PFSK-1 (cell line): Measurements from ENCODE around the gene SP110.

ENCODE experiments used
- FOXP2 ChIP-seq: optimal IDR thresholded peaks from 2 replicates; pipeline ENCODE3; 2011; ENCODE audit warnings: borderline replicate concordance, control low read depth, inconsistent platforms; ENCODE audit not compliant: insufficient read depth; ENCODE audit errors: extremely low read length, extremely low read depth
- POLR2AphosphoS5 ChIP-seq: IDR thresholded peaks from 2 replicates; pipeline ENCODE4 v1.6.1; 2012; ENCODE audit warnings: low read depth, mild to moderate bottlenecking, control low read depth, low read length, moderate library complexity
- SIN3A ChIP-seq: IDR thresholded peaks from 2 replicates; pipeline ENCODE4 v1.6.1; 2012; ENCODE audit warnings: mild to moderate bottlenecking, low read length, moderate library complexity, borderline replicate concordance; ENCODE audit not compliant: insufficient read depth
- TAF1 ChIP-seq: IDR thresholded peaks from 2 replicates; pipeline ENCODE4 v1.6.1; 2012; ENCODE audit warnings: low read length, control low read depth, borderline replicate concordance; ENCODE audit not compliant: insufficient read depth
- TF ChIP-seq, protein P1 (sequence below), 2 experiments: IDR thresholded peaks; 2 replicates each; pipeline versions ENCODE4 v1.6.1 to v1.8.0; 2011 to 2012; ENCODE audit warnings: low read depth in 2 of 2, low read length in 2 of 2, control low read depth in 1 of 2, inconsistent platforms in 1 of 2, mild to moderate bottlenecking in 1 of 2, moderate library complexity in 1 of 2; ENCODE audit not compliant: insufficient read depth in 1 of 2

- TF ChIP-seq POLR2AphosphoS5 (no peak), SIN3A (no peak), TAF1 (no peak), FOXP2 (no peak)
- TF ChIP-seq, protein P1, sequence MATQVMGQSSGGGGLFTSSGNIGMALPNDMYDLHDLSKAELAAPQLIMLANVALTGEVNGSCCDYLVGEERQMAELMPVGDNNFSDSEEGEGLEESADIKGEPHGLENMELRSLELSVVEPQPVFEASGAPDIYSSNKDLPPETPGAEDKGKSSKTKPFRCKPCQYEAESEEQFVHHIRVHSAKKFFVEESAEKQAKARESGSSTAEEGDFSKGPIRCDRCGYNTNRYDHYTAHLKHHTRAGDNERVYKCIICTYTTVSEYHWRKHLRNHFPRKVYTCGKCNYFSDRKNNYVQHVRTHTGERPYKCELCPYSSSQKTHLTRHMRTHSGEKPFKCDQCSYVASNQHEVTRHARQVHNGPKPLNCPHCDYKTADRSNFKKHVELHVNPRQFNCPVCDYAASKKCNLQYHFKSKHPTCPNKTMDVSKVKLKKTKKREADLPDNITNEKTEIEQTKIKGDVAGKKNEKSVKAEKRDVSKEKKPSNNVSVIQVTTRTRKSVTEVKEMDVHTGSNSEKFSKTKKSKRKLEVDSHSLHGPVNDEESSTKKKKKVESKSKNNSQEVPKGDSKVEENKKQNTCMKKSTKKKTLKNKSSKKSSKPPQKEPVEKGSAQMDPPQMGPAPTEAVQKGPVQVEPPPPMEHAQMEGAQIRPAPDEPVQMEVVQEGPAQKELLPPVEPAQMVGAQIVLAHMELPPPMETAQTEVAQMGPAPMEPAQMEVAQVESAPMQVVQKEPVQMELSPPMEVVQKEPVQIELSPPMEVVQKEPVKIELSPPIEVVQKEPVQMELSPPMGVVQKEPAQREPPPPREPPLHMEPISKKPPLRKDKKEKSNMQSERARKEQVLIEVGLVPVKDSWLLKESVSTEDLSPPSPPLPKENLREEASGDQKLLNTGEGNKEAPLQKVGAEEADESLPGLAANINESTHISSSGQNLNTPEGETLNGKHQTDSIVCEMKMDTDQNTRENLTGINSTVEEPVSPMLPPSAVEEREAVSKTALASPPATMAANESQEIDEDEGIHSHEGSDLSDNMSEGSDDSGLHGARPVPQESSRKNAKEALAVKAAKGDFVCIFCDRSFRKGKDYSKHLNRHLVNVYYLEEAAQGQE (IDR thresholded peaks at IDR 0.05; ENCODE audit: insufficient read depth in 1 of 2, low read depth in 2 of 2, low read length in 2 of 2), result no peak
Measured at GRCh38 chr2:230227216-230227615, 7.4 kb upstream of the SP110 start.
